GM23338 (cell line): ENCODE data around the gene MACROD1. TPM values are rescaled to one million over a fixed set of nuclear protein-coding genes. Genes with fewer than 3 reads are reported as not detected.

Experiments used
- ATAC-seq: fragments of 200-7000 bp; cut with Tn5 transposase; 3 replicates; pipeline ENCODE4 v1.9.1; 2020
- DNase-seq: peaks from one replicate; pipeline ENCODE4 v3.0.0-alpha.2; 2015; ENCODE audit warnings: low spot score
- H2AFZ ChIP-seq: fragments of 200-600 bp; sonication (generic); 2 replicates; pipeline ENCODE4 v1.8.0; 2016; ENCODE audit warnings: antibody characterized with exemption, mild to moderate bottlenecking, moderate library complexity
- H3F3A ChIP-seq: fragments of 200-600 bp; sonication (generic); replicated peaks from 2 replicates; pipeline ENCODE4 v1.8.0; 2017; ENCODE audit warnings: antibody characterized with exemption, mixed run types, low read depth
- H3K27ac ChIP-seq: fragments of 200-600 bp; sonication (generic); 2 replicates; pipeline ENCODE4 v1.6.1; 2016; ENCODE audit warnings: low read depth
- H3K27me3 ChIP-seq: fragments of 200-600 bp; sonication (generic); 2 replicates; pipeline ENCODE4 v1.8.0; 2016; ENCODE audit warnings: mild to moderate bottlenecking, mixed run types, moderate library complexity; ENCODE audit not compliant: insufficient read depth
- H3K36me3 ChIP-seq: fragments of 200-600 bp; sonication (generic); 2 replicates; pipeline ENCODE4 v1.8.0; 2016; ENCODE audit warnings: mild to moderate bottlenecking; ENCODE audit not compliant: insufficient read depth
- H3K4me1 ChIP-seq: fragments of 200-600 bp; sonication (generic); 2 replicates; pipeline ENCODE4 v1.8.0; 2016; ENCODE audit warnings: mild to moderate bottlenecking, moderate library complexity; ENCODE audit not compliant: insufficient read depth
- H3K4me2 ChIP-seq: fragments of 200-600 bp; sonication (generic); 2 replicates; pipeline ENCODE4 v1.7.1; 2017; ENCODE audit warnings: mixed run types
- H3K4me3 ChIP-seq: fragments of 200-600 bp; sonication (generic); 2 replicates; pipeline ENCODE4 v1.6.1; 2016; ENCODE audit warnings: mixed run types
- H3K79me2 ChIP-seq: fragments of 200-600 bp; sonication (generic); replicated peaks from 2 replicates; pipeline ENCODE4 v1.8.0; 2017; ENCODE audit warnings: mild to moderate bottlenecking; ENCODE audit not compliant: insufficient read depth
- H3K9me2 ChIP-seq: fragments of 200-600 bp; sonication (generic); 2 replicates; pipeline ENCODE4 v1.8.0; 2017; ENCODE audit not compliant: insufficient read depth
- H4K20me1 ChIP-seq: fragments of 200-600 bp; sonication (generic); replicated peaks from 2 replicates; pipeline ENCODE4 v1.8.0; 2017; ENCODE audit warnings: mild to moderate bottlenecking; ENCODE audit not compliant: insufficient read depth
- H3K27ac Mint-ChIP-seq: 2 replicates; pipeline ENCODE4 v1.8.0; 2020; ENCODE audit warnings: inconsistent platforms, mild to moderate bottlenecking, moderate library complexity, mixed read lengths
- H3K27me3 Mint-ChIP-seq: 3 replicates; pipeline ENCODE4 v1.8.0; 2022; ENCODE audit warnings: low read depth, mild to moderate bottlenecking, moderate library complexity, mixed read lengths, inconsistent platforms; ENCODE audit not compliant: insufficient read depth, poor library complexity
- H3K36me3 Mint-ChIP-seq: 3 replicates; pipeline ENCODE4 v1.8.0; 2021; ENCODE audit warnings: low read depth, mild to moderate bottlenecking, inconsistent platforms, moderate library complexity, mixed read lengths
- H3K4me1 Mint-ChIP-seq: 3 replicates; pipeline ENCODE4 v1.8.0; 2020; ENCODE audit warnings: mild to moderate bottlenecking, inconsistent platforms, mixed read lengths
- H3K4me3 Mint-ChIP-seq: 3 replicates; pipeline ENCODE4 v1.8.0; 2021; ENCODE audit warnings: moderate library complexity, mild to moderate bottlenecking, inconsistent platforms, mixed read lengths
- H3K9me3 Mint-ChIP-seq: 3 replicates; pipeline ENCODE4 v1.8.0; 2020; ENCODE audit warnings: moderate library complexity, mild to moderate bottlenecking, inconsistent platforms, mixed read lengths
- JUNB ChIP-seq: IDR thresholded peaks from one replicate; pipeline ENCODE4 v1.6.1; 2016; ENCODE audit warnings: antibody characterized with exemption; ENCODE audit not compliant: unreplicated experiment
- NANOG ChIP-seq: IDR thresholded peaks from 2 replicates; pipeline ENCODE4 v1.6.1; 2016; ENCODE audit warnings: antibody characterized with exemption, borderline replicate concordance
- POLR2AphosphoS5 ChIP-seq: IDR thresholded peaks from 2 replicates; pipeline ENCODE4 v1.6.1; 2016; ENCODE audit warnings: antibody characterized with exemption, low read depth
- ZNF462 ChIP-seq: fragments of 250-450 bp; sonication (Bioruptor Pico); IDR thresholded peaks from 2 replicates; pipeline ENCODE4 v1.5.0; 2020; ENCODE audit warnings: mild to moderate bottlenecking, moderate library complexity
- long read RNA-seq: library from polyadenylated mRNA; unstranded; transcript quantifications from one replicate; pipeline ENCODE4 v2.0.0, GENCODE V29; 2020; ENCODE audit not compliant: unreplicated experiment
- polyA plus RNA-seq: library from polyadenylated mRNA; unstranded; fragments of >200 nt; fragmentation: Nextera tagmentation; extraction: Ambion mirVana; gene quantifications from 2 replicates; pipeline ENCODE4 v1.2.1, GENCODE V29; 2016
- total RNA-seq: library from RNA; depleted of rRNA; stranded (reverse); fragments of >200 nt; shearing (Covaris generic); gene quantifications from 2 replicates; pipeline ENCODE4 v1.2.3, GENCODE V29; 2014; rRNA removed
- TF ChIP-seq, protein P1 (sequence below): IDR thresholded peaks from one replicate; pipeline ENCODE4 v1.6.1; 2018; ENCODE audit warnings: antibody characterized with exemption; ENCODE audit not compliant: unreplicated experiment
- TF ChIP-seq, protein P2 (sequence below), 2 experiments: fragments of 200-600 bp in 1 of 2; sonication (generic) in 1 of 2; conservative IDR thresholded peaks; 2 replicates each; pipeline versions ENCODE4 v1.5.1 to v1.6.1; 2016 to 2017; ENCODE audit warnings: antibody characterized with exemption in 2 of 2, low read depth in 2 of 2, mild to moderate bottlenecking in 2 of 2, moderate library complexity in 1 of 2

Gene MACROD1
- total RNA-seq (22.2 and 33.0 TPM in 2 replicates), polyA plus RNA-seq (51.3 and 51.6 TPM in 2 replicates)
- long read RNA-seq, transcript MACROD1-201 (11 exons, 1,205 nt) = major isoform, 21 of 26 reads
- long read RNA-seq, partial matches to known transcripts = 1 of 26 reads
- long read RNA-seq, other reads (novel, unspliced or antisense) = 4 of 26 reads

DNA sequence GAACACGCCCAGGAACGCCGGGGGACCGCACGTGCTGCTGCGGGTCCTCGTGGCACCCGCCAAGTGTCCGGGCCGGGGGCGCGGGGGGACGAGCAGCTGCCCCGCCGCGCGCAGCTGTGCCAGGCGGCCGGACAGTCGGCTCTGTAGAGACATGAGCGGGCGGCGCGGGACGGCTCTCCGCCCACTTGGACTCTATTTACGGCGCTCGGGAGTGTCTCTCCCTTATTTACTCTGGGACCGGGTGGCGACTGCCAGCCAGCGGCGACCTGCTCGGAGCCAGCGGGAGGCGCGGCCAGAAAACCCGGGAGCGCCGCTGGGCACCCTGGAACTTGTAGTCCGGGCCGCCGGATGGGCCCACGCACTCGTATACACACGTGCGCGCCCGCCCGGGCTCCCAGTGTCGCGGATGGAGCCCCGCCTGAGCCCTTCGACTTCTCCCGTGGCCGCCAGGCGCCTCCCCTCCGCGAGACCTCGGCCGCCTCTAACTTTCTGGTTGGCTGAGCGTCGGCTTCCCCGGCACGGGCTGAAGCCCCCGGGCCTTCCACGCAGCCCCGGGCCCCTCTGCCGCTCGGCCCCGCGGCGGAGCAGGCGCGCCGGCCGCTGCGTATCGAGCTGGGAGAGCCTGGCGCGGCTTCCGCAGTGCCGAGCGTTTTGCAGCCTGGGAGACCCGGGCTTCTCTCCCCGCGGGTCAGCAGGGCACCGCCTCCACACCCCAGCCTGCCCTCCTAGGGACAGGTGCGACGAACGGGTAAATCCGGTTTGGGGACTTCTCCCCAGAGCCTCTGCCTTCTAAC, at the start of gene MACROD1:
MACROD1 (minus strand) TSS at position 272 of the 794 bp plus-strand sequence; CDS start at position 153, 119 bp downstream.
- Histone ChIP-seq H3K27ac (peak within 1 kb of the TSS; percentile 9; the same call in 1 of the 2 replicates), H3F3A (peaks cover 19% of the 10 kb centered on the region), H3K79me2 (no peaks in the 10 kb centered on the region), H3K36me3 (no peaks in the 10 kb centered on the region), H2AFZ (peak within 1 kb of the TSS; percentile 91), H3K4me1 (peaks cover 14% of the 10 kb centered on the region; the same call in 1 of the 2 replicates), H3K4me3 (peak within 1 kb of the TSS; percentile 73), H4K20me1 (peaks cover 2% of the 10 kb centered on the region), H3K9me2 (no peaks in the 10 kb centered on the region), H3K4me2 (peak within 1 kb of the TSS; percentile 87), H3K27me3 (peaks cover 11% of the 10 kb centered on the region)
- TF ChIP-seq JUNB = no peak
- TF ChIP-seq POLR2AphosphoS5 = peak; percentile 36
- ATAC-seq = peak; percentile 80
- Mint-ChIP-seq H3K27ac (peak within 1 kb of the TSS; percentile 81), H3K4me3 (peak within 1 kb of the TSS; percentile 81), H3K9me3 (peaks cover 7% of the 10 kb centered on the region; the same call in 2 of the 3 replicates), H3K27me3 (peaks cover 24% of the 10 kb centered on the region), H3K36me3 (peaks cover 11% of the 10 kb centered on the region; the same call in 2 of the 3 replicates), H3K4me1 (peaks cover 10% of the 10 kb centered on the region; the same call in 2 of the 3 replicates)
- peak; percentile 96 for DNase-seq

DNA sequence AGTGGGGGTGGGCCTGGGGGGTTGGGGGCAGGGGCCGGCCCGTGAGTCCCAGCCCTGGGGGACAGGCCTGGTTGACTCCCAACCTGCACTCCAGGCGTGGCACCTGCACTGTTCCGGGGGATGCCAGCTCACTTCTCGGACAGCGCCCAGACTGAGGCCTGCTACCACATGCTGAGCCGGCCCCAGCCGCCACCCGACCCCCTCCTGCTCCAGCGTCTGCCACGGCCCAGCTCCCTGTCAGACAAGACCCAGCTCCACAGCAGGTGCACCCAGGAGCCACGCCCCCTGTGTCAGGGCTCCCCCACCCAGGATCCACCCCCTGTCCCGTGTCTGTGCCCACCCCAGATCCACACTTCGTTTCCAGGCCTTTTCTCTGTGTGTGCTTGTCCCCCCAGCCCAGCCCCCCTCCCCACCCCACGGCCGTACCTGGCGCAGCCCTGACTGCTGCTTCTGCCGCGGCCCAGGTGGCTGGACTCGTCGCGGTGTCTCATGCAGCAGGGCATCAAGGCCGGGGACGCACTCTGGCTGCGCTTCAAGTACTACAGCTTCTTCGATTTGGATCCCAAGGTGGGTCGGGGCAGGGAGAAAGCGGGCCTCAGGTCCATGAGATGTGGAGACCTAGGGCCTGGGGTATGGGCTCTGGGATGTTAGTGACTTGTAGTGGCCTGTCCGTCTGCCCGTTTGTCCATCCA, 45.4 kb upstream of the MACROD1 start:
- Mint-ChIP-seq H3K27me3 (peaks cover 12% of the 10 kb centered on the region), H3K4me1 (peaks cover 3% of the 10 kb centered on the region; the same call in 2 of the 3 replicates), H3K9me3 (no peaks in the 10 kb centered on the region), H3K27ac (no peak overlapping the region), H3K4me3 (no peak overlapping the region), H3K36me3 (peaks cover 22% of the 10 kb centered on the region)
- Histone ChIP-seq H3K4me1 (no peaks in the 10 kb centered on the region), H3K4me2 (no peak overlapping the region), H3K4me3 (no peak overlapping the region), H2AFZ (no peak overlapping the region), H3F3A (peaks cover 8% of the 10 kb centered on the region; the same call in 1 of the 2 replicates), H3K36me3 (peaks cover 4% of the 10 kb centered on the region; the same call in 1 of the 2 replicates), H4K20me1 (no peaks in the 10 kb centered on the region), H3K9me2 (no peaks in the 10 kb centered on the region), H3K27me3 (no peaks in the 10 kb centered on the region), H3K27ac (no peak overlapping the region), H3K79me2 (no peaks in the 10 kb centered on the region)
- no peak for ATAC-seq
- TF ChIP-seq, protein P1, sequence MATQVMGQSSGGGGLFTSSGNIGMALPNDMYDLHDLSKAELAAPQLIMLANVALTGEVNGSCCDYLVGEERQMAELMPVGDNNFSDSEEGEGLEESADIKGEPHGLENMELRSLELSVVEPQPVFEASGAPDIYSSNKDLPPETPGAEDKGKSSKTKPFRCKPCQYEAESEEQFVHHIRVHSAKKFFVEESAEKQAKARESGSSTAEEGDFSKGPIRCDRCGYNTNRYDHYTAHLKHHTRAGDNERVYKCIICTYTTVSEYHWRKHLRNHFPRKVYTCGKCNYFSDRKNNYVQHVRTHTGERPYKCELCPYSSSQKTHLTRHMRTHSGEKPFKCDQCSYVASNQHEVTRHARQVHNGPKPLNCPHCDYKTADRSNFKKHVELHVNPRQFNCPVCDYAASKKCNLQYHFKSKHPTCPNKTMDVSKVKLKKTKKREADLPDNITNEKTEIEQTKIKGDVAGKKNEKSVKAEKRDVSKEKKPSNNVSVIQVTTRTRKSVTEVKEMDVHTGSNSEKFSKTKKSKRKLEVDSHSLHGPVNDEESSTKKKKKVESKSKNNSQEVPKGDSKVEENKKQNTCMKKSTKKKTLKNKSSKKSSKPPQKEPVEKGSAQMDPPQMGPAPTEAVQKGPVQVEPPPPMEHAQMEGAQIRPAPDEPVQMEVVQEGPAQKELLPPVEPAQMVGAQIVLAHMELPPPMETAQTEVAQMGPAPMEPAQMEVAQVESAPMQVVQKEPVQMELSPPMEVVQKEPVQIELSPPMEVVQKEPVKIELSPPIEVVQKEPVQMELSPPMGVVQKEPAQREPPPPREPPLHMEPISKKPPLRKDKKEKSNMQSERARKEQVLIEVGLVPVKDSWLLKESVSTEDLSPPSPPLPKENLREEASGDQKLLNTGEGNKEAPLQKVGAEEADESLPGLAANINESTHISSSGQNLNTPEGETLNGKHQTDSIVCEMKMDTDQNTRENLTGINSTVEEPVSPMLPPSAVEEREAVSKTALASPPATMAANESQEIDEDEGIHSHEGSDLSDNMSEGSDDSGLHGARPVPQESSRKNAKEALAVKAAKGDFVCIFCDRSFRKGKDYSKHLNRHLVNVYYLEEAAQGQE = no peak
- TF ChIP-seq, protein P2, sequence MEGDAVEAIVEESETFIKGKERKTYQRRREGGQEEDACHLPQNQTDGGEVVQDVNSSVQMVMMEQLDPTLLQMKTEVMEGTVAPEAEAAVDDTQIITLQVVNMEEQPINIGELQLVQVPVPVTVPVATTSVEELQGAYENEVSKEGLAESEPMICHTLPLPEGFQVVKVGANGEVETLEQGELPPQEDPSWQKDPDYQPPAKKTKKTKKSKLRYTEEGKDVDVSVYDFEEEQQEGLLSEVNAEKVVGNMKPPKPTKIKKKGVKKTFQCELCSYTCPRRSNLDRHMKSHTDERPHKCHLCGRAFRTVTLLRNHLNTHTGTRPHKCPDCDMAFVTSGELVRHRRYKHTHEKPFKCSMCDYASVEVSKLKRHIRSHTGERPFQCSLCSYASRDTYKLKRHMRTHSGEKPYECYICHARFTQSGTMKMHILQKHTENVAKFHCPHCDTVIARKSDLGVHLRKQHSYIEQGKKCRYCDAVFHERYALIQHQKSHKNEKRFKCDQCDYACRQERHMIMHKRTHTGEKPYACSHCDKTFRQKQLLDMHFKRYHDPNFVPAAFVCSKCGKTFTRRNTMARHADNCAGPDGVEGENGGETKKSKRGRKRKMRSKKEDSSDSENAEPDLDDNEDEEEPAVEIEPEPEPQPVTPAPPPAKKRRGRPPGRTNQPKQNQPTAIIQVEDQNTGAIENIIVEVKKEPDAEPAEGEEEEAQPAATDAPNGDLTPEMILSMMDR (conservative IDR thresholded peaks at IDR 0.05; ENCODE audit: low read depth in 2 of 2) = no peak
- TF ChIP-seq NANOG = no peak
- TF ChIP-seq POLR2AphosphoS5 = no peak
- no peak for TF ChIP-seq ZNF462 (CRISPR knock-in tag)
- no peak for DNase-seq
